Fibroblast of lung (primary cell): Measurements from ENCODE around the gene SCTR. TPM values are rescaled to one million over a fixed set of nuclear protein-coding genes. Genes with fewer than 3 reads are reported as not detected.

Experiments used
- DNase-seq, 2 donors: peaks; one replicate each; pipeline versions ENCODE4 v3.0.0 to v3.0.0-alpha.2; 2010; ENCODE audit warnings: low read depth in 2 of 2
- H2AFZ ChIP-seq: 2 replicates; pipeline ENCODE4 v1.5.1; 2012; ENCODE audit warnings: low read length, control low read depth, inconsistent platforms
- H3K27ac ChIP-seq: 2 replicates; pipeline ENCODE4 v1.5.1; 2011; ENCODE audit warnings: low read length, control low read depth; ENCODE audit not compliant: insufficient read depth
- H3K27me3 ChIP-seq: 2 replicates; pipeline ENCODE4 v1.5.1; 2011; ENCODE audit warnings: mild to moderate bottlenecking, low read length; ENCODE audit not compliant: control insufficient read depth, insufficient read depth
- H3K36me3 ChIP-seq: 2 replicates; pipeline ENCODE4 v1.5.1; 2011; ENCODE audit warnings: low read length; ENCODE audit not compliant: control insufficient read depth, insufficient read depth
- H3K4me1 ChIP-seq: 2 replicates; pipeline ENCODE4 v1.5.1; 2011; ENCODE audit warnings: low read length; ENCODE audit not compliant: control insufficient read depth, insufficient read depth; ENCODE audit errors: extremely low read depth
- H3K4me2 ChIP-seq: 2 replicates; pipeline ENCODE4 v1.5.1; 2011; ENCODE audit warnings: low read length, control low read depth; ENCODE audit not compliant: insufficient read depth; ENCODE audit errors: extremely low read depth
- H3K4me3 ChIP-seq, 4 experiments: fragments of 200-600 bp in 1 of 4; sonication (generic) in 1 of 4; replicated peaks in 1 of 4; 2 replicates each; pipeline ENCODE4 v1.5.1; 2011 to 2016; ENCODE audit warnings: low read length in 4 of 4, low read depth in 3 of 4, mild to moderate bottlenecking in 3 of 4, control low read depth in 2 of 4, inconsistent platforms in 1 of 4, mixed read lengths in 1 of 4; ENCODE audit not compliant: insufficient read depth in 1 of 4; ENCODE audit errors: control extremely low read depth in 1 of 4
- H3K79me2 ChIP-seq: 2 replicates; pipeline ENCODE4 v1.5.1; 2012; ENCODE audit warnings: mild to moderate bottlenecking, low read length, inconsistent platforms; ENCODE audit not compliant: control insufficient read depth, insufficient read depth
- H3K9ac ChIP-seq: 2 replicates; pipeline ENCODE4 v1.5.1; 2011; ENCODE audit warnings: mild to moderate bottlenecking, low read length, control low read depth; ENCODE audit not compliant: insufficient read depth
- H3K9me3 ChIP-seq: 2 replicates; pipeline ENCODE4 v1.5.1; 2012; ENCODE audit warnings: low read depth, low read length; ENCODE audit not compliant: control insufficient read depth, insufficient read depth
- H4K20me1 ChIP-seq: 2 replicates; pipeline ENCODE4 v1.5.1; 2011; ENCODE audit warnings: low read length; ENCODE audit not compliant: control insufficient read depth, insufficient read depth; ENCODE audit errors: extremely low read depth
- EZH2 ChIP-seq: IDR thresholded peaks from 2 replicates; pipeline ENCODE4 v1.5.1; 2012; ENCODE audit warnings: low read length, control low read depth, mild to moderate bottlenecking; ENCODE audit errors: missing control alignments
- polyA plus RNA-seq, 2 donors: library from polyadenylated mRNA; depleted of rRNA in 1 of 2; stranded (reverse) in 1 of 2; unstranded in 1 of 2; fragments of >200 nt; gene quantifications; 2 replicates each; pipeline ENCODE4 v1.2.1, GENCODE V29; 2011 to 2012; ENCODE audit warnings: missing spikeins in 1 of 2
- total RNA-seq: library from RNA; depleted of rRNA; stranded (reverse); fragments of >200 nt; gene quantifications from 2 replicates; pipeline ENCODE4 v1.2.1, GENCODE V29; 2014
- TF ChIP-seq, protein P1 (sequence below), 2 donors: IDR thresholded peaks in 1 of 2; conservative IDR thresholded peaks in 1 of 2; 1 replicate in 1 of 2; 2 replicates in 1 of 2; pipeline ENCODE4 v1.5.1; 2011 to 2012; ENCODE audit warnings: low read length in 2 of 2, control low read depth in 1 of 2, inconsistent platforms in 1 of 2, low read depth in 1 of 2, mild to moderate bottlenecking in 1 of 2

The SCTR gene
- total and polyA plus RNA-seq, 2 donors (not counting 1 experiment from before 2014, with no cell fraction given): not detected

DNA sequence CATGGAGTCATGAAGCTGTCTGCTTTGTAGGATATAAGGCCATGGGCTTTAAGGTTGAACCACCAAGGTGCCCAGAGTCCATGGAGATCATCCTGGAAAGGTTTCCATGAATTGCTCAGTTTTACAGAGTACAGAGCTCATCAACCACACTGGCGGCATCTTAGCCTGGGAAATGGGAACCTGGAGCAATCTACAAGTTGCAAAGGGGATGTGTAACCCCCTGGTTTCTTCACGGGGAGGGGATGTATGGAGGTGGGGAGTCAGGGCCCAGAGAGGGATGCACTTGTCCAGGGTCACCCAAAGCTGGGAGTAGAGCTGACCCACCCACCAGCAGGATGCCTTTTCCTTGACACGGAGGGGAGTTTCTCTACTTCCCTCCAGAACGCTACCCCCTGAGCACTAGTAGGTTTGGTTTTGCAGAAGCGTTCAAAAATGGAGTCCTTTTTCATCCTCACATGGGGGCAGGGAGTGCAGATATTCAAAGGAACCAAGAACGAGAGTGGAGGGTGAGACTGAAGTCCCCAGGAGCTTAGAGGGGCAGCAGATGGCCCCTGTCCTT is 85.5 kb downstream of the SCTR start:
- H4K20me1 ChIP-seq: no peaks in the 10 kb centered on the region
- no peak overlapping the region for H3K4me3 ChIP-seq
- H3K4me1 ChIP-seq: no peaks in the 10 kb centered on the region
- H3K27me3 ChIP-seq: peaks cover 6% of the 10 kb centered on the region
- no peaks in the 10 kb centered on the region for H3K79me2 ChIP-seq
- TF ChIP-seq EZH2: no peak
- TF ChIP-seq, protein P1, sequence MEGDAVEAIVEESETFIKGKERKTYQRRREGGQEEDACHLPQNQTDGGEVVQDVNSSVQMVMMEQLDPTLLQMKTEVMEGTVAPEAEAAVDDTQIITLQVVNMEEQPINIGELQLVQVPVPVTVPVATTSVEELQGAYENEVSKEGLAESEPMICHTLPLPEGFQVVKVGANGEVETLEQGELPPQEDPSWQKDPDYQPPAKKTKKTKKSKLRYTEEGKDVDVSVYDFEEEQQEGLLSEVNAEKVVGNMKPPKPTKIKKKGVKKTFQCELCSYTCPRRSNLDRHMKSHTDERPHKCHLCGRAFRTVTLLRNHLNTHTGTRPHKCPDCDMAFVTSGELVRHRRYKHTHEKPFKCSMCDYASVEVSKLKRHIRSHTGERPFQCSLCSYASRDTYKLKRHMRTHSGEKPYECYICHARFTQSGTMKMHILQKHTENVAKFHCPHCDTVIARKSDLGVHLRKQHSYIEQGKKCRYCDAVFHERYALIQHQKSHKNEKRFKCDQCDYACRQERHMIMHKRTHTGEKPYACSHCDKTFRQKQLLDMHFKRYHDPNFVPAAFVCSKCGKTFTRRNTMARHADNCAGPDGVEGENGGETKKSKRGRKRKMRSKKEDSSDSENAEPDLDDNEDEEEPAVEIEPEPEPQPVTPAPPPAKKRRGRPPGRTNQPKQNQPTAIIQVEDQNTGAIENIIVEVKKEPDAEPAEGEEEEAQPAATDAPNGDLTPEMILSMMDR (conservative IDR thresholded peaks at IDR 0.05 in 1 of 2, IDR thresholded peaks at IDR 0.05 in 1 of 2; ENCODE audit: low read depth in 1 of 2, low read length in 2 of 2): no peak
- no peaks in the 10 kb centered on the region for H3K9me3 ChIP-seq
- no peak overlapping the region for H3K4me2 ChIP-seq
- no peak overlapping the region for H2AFZ ChIP-seq
- no peaks in the 10 kb centered on the region for H3K36me3 ChIP-seq
- H3K27ac ChIP-seq: no peak overlapping the region
- no peak overlapping the region for H3K9ac ChIP-seq
- no peak for DNase-seq

DNA sequence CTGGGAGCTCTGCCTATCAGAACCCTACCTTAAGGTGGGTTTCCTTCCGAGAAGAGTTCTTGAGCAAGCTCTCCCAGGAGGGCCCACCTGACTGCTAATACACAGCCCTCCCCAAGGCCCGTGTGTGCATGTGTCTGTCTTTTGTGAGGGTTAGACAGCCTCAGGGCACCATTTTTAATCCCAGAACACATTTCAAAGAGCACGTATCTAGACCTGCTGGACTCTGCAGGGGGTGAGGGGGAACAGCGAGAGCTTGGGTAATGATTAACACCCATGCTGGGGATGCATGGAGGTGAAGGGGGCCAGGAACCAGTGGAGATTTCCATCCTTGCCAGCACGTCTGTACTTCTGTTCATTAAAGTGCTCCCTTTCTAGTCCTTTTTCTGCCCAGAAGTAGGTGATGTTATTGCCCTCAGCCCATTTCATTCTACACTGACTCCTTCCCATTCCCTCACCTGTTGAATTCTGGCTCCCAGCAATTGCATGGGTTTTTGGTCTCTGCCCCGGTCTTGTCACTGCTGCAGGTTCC is 86.1 kb downstream of the SCTR start:
- no peak overlapping the region for H3K9ac ChIP-seq
- no peak overlapping the region for H3K4me2 ChIP-seq
- no peaks in the 10 kb centered on the region for H4K20me1 ChIP-seq
- H3K36me3 ChIP-seq: no peaks in the 10 kb centered on the region
- H3K27me3 ChIP-seq: peaks cover 6% of the 10 kb centered on the region
- no peak for DNase-seq
- no peaks in the 10 kb centered on the region for H3K79me2 ChIP-seq
- H3K4me1 ChIP-seq: no peaks in the 10 kb centered on the region
- no peak overlapping the region for H3K4me3 ChIP-seq
- H3K27ac ChIP-seq: no peak overlapping the region
- no peaks in the 10 kb centered on the region for H3K9me3 ChIP-seq
- TF ChIP-seq EZH2: no peak
- TF ChIP-seq, protein P1 (conservative IDR thresholded peaks at IDR 0.05 in 1 of 2, IDR thresholded peaks at IDR 0.05 in 1 of 2; ENCODE audit: low read depth in 1 of 2, low read length in 2 of 2): no peak
- H2AFZ ChIP-seq: no peak overlapping the region

DNA sequence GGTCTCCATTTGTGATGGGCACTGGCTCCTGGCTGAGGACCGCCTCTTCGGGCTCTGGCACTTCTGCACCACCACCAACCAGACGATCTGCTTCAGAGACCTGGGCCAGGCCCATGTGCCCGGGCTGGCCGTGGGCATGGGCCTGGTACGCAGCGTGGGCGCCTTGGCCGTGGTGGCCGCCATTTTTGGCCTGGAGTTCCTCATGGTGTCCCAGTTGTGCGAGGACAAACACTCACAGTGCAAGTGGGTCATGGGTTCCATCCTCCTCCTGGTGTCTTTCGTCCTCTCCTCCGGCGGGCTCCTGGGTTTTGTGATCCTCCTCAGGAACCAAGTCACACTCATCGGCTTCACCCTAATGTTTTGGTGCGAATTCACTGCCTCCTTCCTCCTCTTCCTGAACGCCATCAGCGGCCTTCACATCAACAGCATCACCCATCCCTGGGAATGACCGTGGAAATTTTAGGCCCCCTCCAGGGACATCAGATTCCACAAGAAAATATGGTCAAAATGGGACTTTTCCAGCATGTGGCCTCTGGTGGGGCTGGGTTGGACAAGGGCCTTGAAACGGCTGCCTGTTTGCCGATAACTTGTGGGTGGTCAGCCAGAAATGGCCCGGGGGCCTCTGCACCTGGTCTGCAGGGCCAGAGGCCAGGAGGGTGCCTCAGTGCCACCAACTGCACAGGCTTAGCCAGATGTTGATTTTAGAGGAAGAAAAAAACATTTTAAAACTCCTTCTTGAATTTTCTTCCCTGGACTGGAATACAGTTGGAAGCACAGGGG is 87.1 kb downstream of the SCTR start:
- Histone ChIP-seq H3K4me2 (no peak overlapping the region), H3K36me3 (no peaks in the 10 kb centered on the region), H3K4me1 (peaks cover 3% of the 10 kb centered on the region), H2AFZ (no peak overlapping the region), H3K4me3 (no peak overlapping the region), H3K79me2 (no peaks in the 10 kb centered on the region), H3K27ac (no peak overlapping the region), H3K9ac (no peak overlapping the region), H4K20me1 (no peaks in the 10 kb centered on the region), H3K27me3 (peaks cover 8% of the 10 kb centered on the region), H3K9me3 (no peaks in the 10 kb centered on the region)
- no peak for DNase-seq
- TF ChIP-seq, protein P1 (conservative IDR thresholded peaks at IDR 0.05 in 1 of 2, IDR thresholded peaks at IDR 0.05 in 1 of 2; ENCODE audit: low read depth in 1 of 2, low read length in 2 of 2): no peak
- TF ChIP-seq EZH2: no peak
